Neural progenitor cell (in vitro differentiated cells): ENCODE results near the gene CSNK1G1.

Experiments used
- EZH2 ChIP-seq: fragments of 200-600 bp; sonication (generic); IDR thresholded peaks from 2 replicates; pipeline ENCODE4 v1.6.1; 2017; ENCODE audit warnings: antibody characterized with exemption, mild to moderate bottlenecking, moderate library complexity
- EZH2phosphoT487 ChIP-seq: fragments of 200-600 bp; sonication (generic); IDR thresholded peaks from 2 replicates; pipeline ENCODE4 v1.6.1; 2017; ENCODE audit warnings: antibody characterized with exemption
- TF ChIP-seq, protein P1 (sequence below): fragments of 200-600 bp; sonication (generic); IDR thresholded peaks from 2 replicates; pipeline ENCODE4 v1.5.1; 2017; ENCODE audit warnings: antibody characterized with exemption, mild to moderate bottlenecking

DNA sequence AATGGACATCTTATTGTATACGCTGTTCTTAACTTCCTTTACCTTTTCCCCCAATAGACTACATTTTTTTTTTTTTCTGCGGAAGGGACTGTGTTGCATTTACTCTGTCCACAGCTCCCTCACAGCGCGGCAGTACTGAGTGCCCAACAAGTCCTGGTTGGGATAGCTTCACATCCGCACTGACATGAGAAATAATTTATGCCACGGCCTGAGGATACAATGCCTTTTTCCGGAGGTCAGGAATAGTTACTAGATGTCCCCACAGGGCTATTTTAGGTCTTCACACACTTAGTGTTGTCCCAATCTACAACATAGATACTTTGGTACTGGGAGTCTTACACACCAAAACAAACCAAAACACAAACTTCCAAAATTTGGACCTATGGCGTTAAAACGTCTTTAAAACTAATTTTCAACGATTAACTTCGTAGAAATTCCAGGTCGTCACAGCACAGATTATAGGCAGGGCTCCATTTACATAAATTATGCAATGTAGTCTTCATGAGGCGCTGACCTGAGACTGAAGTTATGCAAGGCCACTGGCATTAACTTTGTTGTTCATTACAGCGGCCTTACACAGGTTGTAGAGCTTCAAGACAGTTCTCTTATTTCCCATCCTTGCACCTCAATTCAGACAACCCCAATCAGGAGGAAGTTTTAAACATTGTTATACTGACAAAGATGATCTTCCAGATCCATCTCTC is 192.2 kb downstream of the CSNK1G1 start:
- TF ChIP-seq, protein P1, sequence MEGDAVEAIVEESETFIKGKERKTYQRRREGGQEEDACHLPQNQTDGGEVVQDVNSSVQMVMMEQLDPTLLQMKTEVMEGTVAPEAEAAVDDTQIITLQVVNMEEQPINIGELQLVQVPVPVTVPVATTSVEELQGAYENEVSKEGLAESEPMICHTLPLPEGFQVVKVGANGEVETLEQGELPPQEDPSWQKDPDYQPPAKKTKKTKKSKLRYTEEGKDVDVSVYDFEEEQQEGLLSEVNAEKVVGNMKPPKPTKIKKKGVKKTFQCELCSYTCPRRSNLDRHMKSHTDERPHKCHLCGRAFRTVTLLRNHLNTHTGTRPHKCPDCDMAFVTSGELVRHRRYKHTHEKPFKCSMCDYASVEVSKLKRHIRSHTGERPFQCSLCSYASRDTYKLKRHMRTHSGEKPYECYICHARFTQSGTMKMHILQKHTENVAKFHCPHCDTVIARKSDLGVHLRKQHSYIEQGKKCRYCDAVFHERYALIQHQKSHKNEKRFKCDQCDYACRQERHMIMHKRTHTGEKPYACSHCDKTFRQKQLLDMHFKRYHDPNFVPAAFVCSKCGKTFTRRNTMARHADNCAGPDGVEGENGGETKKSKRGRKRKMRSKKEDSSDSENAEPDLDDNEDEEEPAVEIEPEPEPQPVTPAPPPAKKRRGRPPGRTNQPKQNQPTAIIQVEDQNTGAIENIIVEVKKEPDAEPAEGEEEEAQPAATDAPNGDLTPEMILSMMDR: no peak
- TF ChIP-seq EZH2phosphoT487 (no peak), EZH2 (no peak)
